ENCODE measurements around the gene EFR3B. TPM values are rescaled to one million over a fixed set of nuclear protein-coding genes. Genes with fewer than 3 reads are reported as not detected.

The EFR3B gene
- polyA plus RNA-seq, 2 of the 4 experiments (the other 2 are of a cell fraction) = 6.5 to 12.5 TPM

- FAIRE-seq = no peak
- ChIA-PET POLR2A (no interaction called here), CTCF (interaction anchor here (1.5 to 2.3 kb wide), 4 partner anchors 27 to 231 kb away, joined by 3 to 13 read pairs (median 4); no protein-coding TSS in a partner anchor)
- no peak for ATAC-seq
- TF ChIP-seq EHMT2 (IDR thresholded peaks at IDR 0.05; ENCODE audit: low read depth) (no peak), USF2 (IDR thresholded peaks at IDR 0.05) (no peak), NPAS2 (CRISPR knock-in tag; IDR thresholded peaks at IDR 0.05; ENCODE audit: borderline replicate concordance) (no peak), ATOH8 (CRISPR knock-in tag; IDR thresholded peaks at IDR 0.05; ENCODE audit: low read depth) (no peak), CEBPB (IDR thresholded peaks at IDR 0.05) (no peak), REST (IDR thresholded peaks at IDR 0.05) (no peak), HES2 (IDR thresholded peaks at IDR 0.05) (no peak), ZC3H11A (IDR thresholded peaks at IDR 0.05) (no peak), MYC (IDR thresholded peaks at IDR 0.05; ENCODE audit: borderline replicate concordance, low read length) (no peak), RAD21 (conservative IDR thresholded peaks at IDR 0.05 in 1 of 2, IDR thresholded peaks at IDR 0.05 in 1 of 2) (no peak)
- no peaks in the 10 kb centered on the region for H3K4me1 ChIP-seq
- DNase-seq (ENCODE audit: low read depth in 1 of 2, low spot score in 1 of 2) = no peak
- no peak overlapping the region for H3K27ac ChIP-seq
- no peaks in the 10 kb centered on the region for H3K9me3 ChIP-seq
- H3K4me2 ChIP-seq = no peak overlapping the region
- no peak overlapping the region for H3K4me3 ChIP-seq
- WGBS (ENCODE audit: missing lambda C conversion rate) = 63% methylated on average over 7 of the region's 7 CpGs
These were observed 18.5 kb upstream of the EFR3B start for GRCh38 chr2:25023333-25023732.

- no peak for ATAC-seq
- no peak for FAIRE-seq
- TF ChIP-seq CEBPB (IDR thresholded peaks at IDR 0.05) (no peak), MAFK (IDR thresholded peaks at IDR 0.05; ENCODE audit: partially characterized antibody) (peak; percentile 73)
- no peak overlapping the region for H3K27ac ChIP-seq
- H3K9me3 ChIP-seq = no peaks in the 10 kb centered on the region
- DNase-seq (ENCODE audit: low read depth in 1 of 2, low spot score in 1 of 2) = no peak
- ChIA-PET POLR2A (no interaction called here), CTCF (interaction anchor here (1.4 to 2.4 kb wide), 2 partner anchors 12 to 50 kb away, joined by 5 to 10 read pairs; no protein-coding TSS in a partner anchor)
- H3K4me2 ChIP-seq = no peak overlapping the region
- no peak overlapping the region for H3K4me3 ChIP-seq
- no peaks in the 10 kb centered on the region for H3K4me1 ChIP-seq
- WGBS (ENCODE audit: missing lambda C conversion rate) = 88% methylated on average over 6 of the region's 6 CpGs
These were observed 16.5 kb upstream of the EFR3B start for GRCh38 chr2:25025229-25026007.

GRCh38 chr2:25026008-25026530, 15.8 kb upstream of the EFR3B start:
- 88% methylated on average over 9 of the region's 9 CpGs for WGBS (ENCODE audit: missing lambda C conversion rate)
- no peak for ATAC-seq
- no peak for TF ChIP-seq PHF8 (IDR thresholded peaks at IDR 0.05; ENCODE audit: borderline replicate concordance, low read depth)
- TF ChIP-seq PBX3 (IDR thresholded peaks at IDR 0.05) = no peak
- no peak for TF ChIP-seq CBX2 (IDR thresholded peaks at IDR 0.05; ENCODE audit: borderline replicate concordance, low read depth)
- TF ChIP-seq ZC3H11A (IDR thresholded peaks at IDR 0.05) = no peak
- no peak for TF ChIP-seq EHF (CRISPR knock-in tag; IDR thresholded peaks at IDR 0.05)
- no peak for TF ChIP-seq NR3C1 (IDR thresholded peaks at IDR 0.05)
- TF ChIP-seq CTCF (IDR thresholded peaks at IDR 0.05) = no peak
- no peak for TF ChIP-seq JUN (IDR thresholded peaks at IDR 0.05)
- TF ChIP-seq MAZ (IDR thresholded peaks at IDR 0.05; ENCODE audit: borderline replicate concordance, low read depth, low read length) = no peak
- TF ChIP-seq BCL3 (IDR thresholded peaks at IDR 0.05) = no peak
- TF ChIP-seq BHLHE40 (IDR thresholded peaks at IDR 0.05; ENCODE audit: low read depth, low read length) = no peak
- TF ChIP-seq RCOR1 (IDR thresholded peaks at IDR 0.05; ENCODE audit: low read depth, low read length) = no peak

More at GRCh38 chr2:25026008-25026530, 15.8 kb upstream of the EFR3B start:
- no peak for DNase-seq (ENCODE audit: low read depth in 1 of 2, low spot score in 1 of 2)
- Histone ChIP-seq H3K4me2 (no peak overlapping the region), H3K27ac (no peak overlapping the region), H3K4me1 (no peaks in the 10 kb centered on the region), H3K9me3 (no peaks in the 10 kb centered on the region), H3K4me3 (no peak overlapping the region)
- ChIA-PET POLR2A (no interaction called here), CTCF (interaction anchor here (1.1 to 2.4 kb wide), 4 partner anchors 13 to 102 kb away, joined by 3 to 10 read pairs (median 4); no protein-coding TSS in a partner anchor)
- no peak for FAIRE-seq
